ENCODE results near the gene FAAP20. TPM values are rescaled to one million over a fixed set of nuclear protein-coding genes. Genes with fewer than 3 reads are reported as not detected.
A peak's percentile ranks its signal among the peaks of the same experiment; 100 is the strongest.

Gene FAAP20
- total RNA-seq, 1 experiment from 2014 or later, result 119 TPM

DNA sequence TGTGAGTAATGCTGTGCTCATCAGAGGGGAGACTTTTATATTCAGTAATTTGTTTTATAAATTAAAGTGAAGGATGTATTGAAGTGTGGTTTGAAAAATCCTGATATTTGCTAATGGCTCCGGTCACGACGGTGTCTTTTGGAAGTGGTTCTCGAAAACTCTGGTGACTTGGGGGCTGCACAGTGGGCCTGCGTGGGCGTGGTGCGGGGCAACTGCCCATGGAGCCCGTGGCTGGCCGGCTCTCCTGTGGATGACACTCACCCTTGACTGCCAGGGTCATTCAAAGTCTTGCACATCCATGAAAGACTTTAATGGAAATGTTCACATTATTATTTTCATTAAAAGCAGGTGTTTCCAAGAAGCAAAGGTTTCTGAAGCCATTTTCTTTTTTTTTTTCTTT lies 7.7 kb downstream of the FAAP20 start:
- Histone ChIP-seq H3K79me2 (ENCODE audit: insufficient read depth, low read length) (no peaks in the 10 kb centered on the region; the same call in 1 of the 2 replicates), H3K18ac (ENCODE audit: insufficient read length, low read depth, low read length) (no peak overlapping the region), H3K14ac (ENCODE audit: insufficient read depth, low read length) (no peak overlapping the region), H2BK5ac (ENCODE audit: insufficient read length, low read length) (no peak overlapping the region), H3K23ac (ENCODE audit: insufficient read length, low read depth, low read length) (no peak overlapping the region), H2AFZ (ENCODE audit: low read length) (no peak overlapping the region), H3T11ph (ENCODE audit: low read length) (no peak overlapping the region), H4K91ac (ENCODE audit: insufficient read length, low read depth, low read length) (no peak overlapping the region), H3K4me1 (ENCODE audit: insufficient read depth, low read length) (no peaks in the 10 kb centered on the region), H3K27me3 (ENCODE audit: insufficient read depth, low read length) (no peaks in the 10 kb centered on the region), H2AK5ac (ENCODE audit: insufficient read length, low read length) (no peak overlapping the region), H2BK20ac (ENCODE audit: low read depth, low read length, poor library complexity, severe bottlenecking) (no peak overlapping the region), H3K79me1 (ENCODE audit: insufficient read depth, low read depth, low read length, poor library complexity, severe bottlenecking) (no peaks in the 10 kb centered on the region), H4K5ac (ENCODE audit: insufficient read length, low read depth, low read length) (no peak overlapping the region), H3K27ac (ENCODE audit: insufficient read length, low read depth, low read length) (no peak overlapping the region), H3K56ac (ENCODE audit: insufficient read length, low read depth, low read length) (no peak overlapping the region), H3K9me3 (ENCODE audit: control insufficient read depth, low read depth, low read length) (no peaks in the 10 kb centered on the region), H4K8ac (replicated peaks; ENCODE audit: insufficient read length, low read depth, low read length) (no peak overlapping the region), H2BK120ac (ENCODE audit: low read depth, low read length, poor library complexity, severe bottlenecking) (no peak overlapping the region), H3K23me2 (ENCODE audit: insufficient read length, low read depth, low read length, poor library complexity, severe bottlenecking) (no peaks in the 10 kb centered on the region), H3K4ac (ENCODE audit: low read depth, low read length) (no peak overlapping the region), H3K4me2 (ENCODE audit: insufficient read depth, insufficient read length, low read length) (no peak overlapping the region), H2BK15ac (ENCODE audit: low read depth, low read length) (no peak overlapping the region), H4K20me1 (ENCODE audit: control insufficient read depth, insufficient read depth, insufficient read length) (no peaks in the 10 kb centered on the region), H3K9ac (ENCODE audit: extremely low read depth, insufficient read length, low read length) (no peak overlapping the region), H2BK12ac (ENCODE audit: insufficient read length, low read depth, low read length) (no peak overlapping the region)
- no CpG with 5 or more reads among the region's 9 CpGs for WGBS (ENCODE audit: extremely low coverage, insufficient read length, low lambda C conversion rate)
- H3K27ac Mint-ChIP-seq, result peak overlapping the region in 1 of 3 experiments; percentile 61; a peak in 1 of 7 replicates
- H3K36me3 Mint-ChIP-seq (ENCODE audit: insufficient read depth in 1 of 3, low read depth in 3 of 3), result peaks cover 13 to 36% (median 35%) of the 10 kb centered on the region in 3 experiments; a peak in 6 of 7 replicates
- no peak for DNase-seq
- peaks cover 8% of the 10 kb centered on the region in 2 experiments; a peak in 3 of 4 replicates for H3K4me1 Mint-ChIP-seq
- no peaks in the 10 kb centered on the region for H3K9me3 Mint-ChIP-seq
- peaks cover 1% of the 10 kb centered on the region; the same call in 1 of the 2 replicates for H3K27me3 Mint-ChIP-seq (ENCODE audit: low read depth)
- no peak overlapping the region for H3K4me3 Mint-ChIP-seq
- TF ChIP-seq, protein P1, sequence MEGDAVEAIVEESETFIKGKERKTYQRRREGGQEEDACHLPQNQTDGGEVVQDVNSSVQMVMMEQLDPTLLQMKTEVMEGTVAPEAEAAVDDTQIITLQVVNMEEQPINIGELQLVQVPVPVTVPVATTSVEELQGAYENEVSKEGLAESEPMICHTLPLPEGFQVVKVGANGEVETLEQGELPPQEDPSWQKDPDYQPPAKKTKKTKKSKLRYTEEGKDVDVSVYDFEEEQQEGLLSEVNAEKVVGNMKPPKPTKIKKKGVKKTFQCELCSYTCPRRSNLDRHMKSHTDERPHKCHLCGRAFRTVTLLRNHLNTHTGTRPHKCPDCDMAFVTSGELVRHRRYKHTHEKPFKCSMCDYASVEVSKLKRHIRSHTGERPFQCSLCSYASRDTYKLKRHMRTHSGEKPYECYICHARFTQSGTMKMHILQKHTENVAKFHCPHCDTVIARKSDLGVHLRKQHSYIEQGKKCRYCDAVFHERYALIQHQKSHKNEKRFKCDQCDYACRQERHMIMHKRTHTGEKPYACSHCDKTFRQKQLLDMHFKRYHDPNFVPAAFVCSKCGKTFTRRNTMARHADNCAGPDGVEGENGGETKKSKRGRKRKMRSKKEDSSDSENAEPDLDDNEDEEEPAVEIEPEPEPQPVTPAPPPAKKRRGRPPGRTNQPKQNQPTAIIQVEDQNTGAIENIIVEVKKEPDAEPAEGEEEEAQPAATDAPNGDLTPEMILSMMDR (conservative IDR thresholded peaks at IDR 0.05), result no peak

All from H9 (cell line).